Measurements from ENCODE around the gene TMCC1. TPM values are rescaled to one million over a fixed set of nuclear protein-coding genes. Genes with fewer than 3 reads are reported as not detected.

The TMCC1 gene
- total and polyA plus RNA-seq, 4 donors, result 10.2 to 60.0 (median 11.0) TPM

DNA sequence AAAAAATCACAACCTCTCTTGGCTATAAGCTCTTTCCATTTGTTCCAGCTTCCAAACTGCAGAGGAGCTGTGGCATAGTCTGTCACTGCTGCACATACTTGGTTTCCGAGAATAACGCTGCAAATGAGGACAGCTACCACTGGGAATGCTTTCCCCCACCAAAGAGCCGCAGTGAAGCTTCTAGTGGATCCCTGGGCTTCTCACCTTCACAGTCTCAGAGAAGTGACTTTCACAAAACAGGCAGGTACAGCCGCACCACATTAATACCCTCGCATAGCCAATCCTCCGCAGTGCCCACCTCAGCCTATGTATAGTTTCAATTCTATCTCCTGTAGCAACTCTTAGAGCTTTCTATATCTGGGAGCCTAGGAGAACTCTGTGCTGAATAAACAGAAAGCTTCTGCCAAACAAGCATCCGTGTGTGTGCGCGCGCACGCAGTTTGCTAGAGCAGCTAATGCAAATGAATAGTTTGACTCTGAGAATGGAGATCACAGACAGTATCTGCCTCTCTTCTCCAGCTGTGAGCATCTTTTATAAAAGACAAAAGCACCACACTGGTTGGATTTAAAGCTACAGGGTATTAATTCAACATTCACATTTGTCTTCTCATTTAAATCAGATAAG, 205.1 kb downstream of the TMCC1 start (continued):
- TF ChIP-seq, protein P1, sequence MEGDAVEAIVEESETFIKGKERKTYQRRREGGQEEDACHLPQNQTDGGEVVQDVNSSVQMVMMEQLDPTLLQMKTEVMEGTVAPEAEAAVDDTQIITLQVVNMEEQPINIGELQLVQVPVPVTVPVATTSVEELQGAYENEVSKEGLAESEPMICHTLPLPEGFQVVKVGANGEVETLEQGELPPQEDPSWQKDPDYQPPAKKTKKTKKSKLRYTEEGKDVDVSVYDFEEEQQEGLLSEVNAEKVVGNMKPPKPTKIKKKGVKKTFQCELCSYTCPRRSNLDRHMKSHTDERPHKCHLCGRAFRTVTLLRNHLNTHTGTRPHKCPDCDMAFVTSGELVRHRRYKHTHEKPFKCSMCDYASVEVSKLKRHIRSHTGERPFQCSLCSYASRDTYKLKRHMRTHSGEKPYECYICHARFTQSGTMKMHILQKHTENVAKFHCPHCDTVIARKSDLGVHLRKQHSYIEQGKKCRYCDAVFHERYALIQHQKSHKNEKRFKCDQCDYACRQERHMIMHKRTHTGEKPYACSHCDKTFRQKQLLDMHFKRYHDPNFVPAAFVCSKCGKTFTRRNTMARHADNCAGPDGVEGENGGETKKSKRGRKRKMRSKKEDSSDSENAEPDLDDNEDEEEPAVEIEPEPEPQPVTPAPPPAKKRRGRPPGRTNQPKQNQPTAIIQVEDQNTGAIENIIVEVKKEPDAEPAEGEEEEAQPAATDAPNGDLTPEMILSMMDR (IDR thresholded peaks at IDR 0.05; ENCODE audit: low read depth, low read length, missing input control), result no peak

DNA sequence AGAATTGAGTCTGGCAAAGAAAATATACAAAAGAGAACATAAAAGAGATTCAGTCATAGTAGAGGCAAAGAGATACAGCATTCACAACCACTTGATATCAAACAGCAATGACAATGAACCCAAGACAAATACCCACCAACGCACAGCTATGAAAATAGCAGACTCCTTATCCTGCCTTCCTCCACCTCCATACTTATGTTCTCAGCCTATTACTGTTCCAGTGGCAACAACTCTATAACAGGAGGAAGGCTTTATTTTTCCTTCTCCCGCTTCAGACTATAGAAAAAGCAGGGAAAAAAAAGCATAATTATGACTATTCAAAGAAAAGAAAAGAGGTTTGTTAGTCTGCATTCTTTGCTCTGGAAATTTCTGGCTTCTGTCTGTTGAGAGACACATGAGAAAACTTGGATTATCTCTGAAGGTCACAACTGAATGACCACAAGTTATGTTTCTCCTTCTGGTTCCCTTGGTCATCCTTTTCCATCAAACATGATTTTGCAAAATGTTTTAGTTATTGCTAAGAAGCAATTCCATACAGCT, 205.9 kb downstream of the TMCC1 start:
- TF ChIP-seq GABPA (IDR thresholded peaks at IDR 0.05 in 1 of 2, conservative IDR thresholded peaks at IDR 0.05 in 1 of 2) (no peak), RAD21 (IDR thresholded peaks at IDR 0.05) (no peak), TAF1 (conservative IDR thresholded peaks at IDR 0.05) (no peak), JUND (IDR thresholded peaks at IDR 0.05) (no peak), SP1 (IDR thresholded peaks at IDR 0.05) (no peak), HNF4A (conservative IDR thresholded peaks at IDR 0.05) (no peak), RXRA (IDR thresholded peaks at IDR 0.05) (no peak), YY1 (IDR thresholded peaks at IDR 0.05) (no peak)
- TF ChIP-seq, protein P2, sequence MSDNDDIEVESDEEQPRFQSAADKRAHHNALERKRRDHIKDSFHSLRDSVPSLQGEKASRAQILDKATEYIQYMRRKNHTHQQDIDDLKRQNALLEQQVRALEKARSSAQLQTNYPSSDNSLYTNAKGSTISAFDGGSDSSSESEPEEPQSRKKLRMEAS (IDR thresholded peaks at IDR 0.05), result no peak
- TF ChIP-seq, protein P3, sequence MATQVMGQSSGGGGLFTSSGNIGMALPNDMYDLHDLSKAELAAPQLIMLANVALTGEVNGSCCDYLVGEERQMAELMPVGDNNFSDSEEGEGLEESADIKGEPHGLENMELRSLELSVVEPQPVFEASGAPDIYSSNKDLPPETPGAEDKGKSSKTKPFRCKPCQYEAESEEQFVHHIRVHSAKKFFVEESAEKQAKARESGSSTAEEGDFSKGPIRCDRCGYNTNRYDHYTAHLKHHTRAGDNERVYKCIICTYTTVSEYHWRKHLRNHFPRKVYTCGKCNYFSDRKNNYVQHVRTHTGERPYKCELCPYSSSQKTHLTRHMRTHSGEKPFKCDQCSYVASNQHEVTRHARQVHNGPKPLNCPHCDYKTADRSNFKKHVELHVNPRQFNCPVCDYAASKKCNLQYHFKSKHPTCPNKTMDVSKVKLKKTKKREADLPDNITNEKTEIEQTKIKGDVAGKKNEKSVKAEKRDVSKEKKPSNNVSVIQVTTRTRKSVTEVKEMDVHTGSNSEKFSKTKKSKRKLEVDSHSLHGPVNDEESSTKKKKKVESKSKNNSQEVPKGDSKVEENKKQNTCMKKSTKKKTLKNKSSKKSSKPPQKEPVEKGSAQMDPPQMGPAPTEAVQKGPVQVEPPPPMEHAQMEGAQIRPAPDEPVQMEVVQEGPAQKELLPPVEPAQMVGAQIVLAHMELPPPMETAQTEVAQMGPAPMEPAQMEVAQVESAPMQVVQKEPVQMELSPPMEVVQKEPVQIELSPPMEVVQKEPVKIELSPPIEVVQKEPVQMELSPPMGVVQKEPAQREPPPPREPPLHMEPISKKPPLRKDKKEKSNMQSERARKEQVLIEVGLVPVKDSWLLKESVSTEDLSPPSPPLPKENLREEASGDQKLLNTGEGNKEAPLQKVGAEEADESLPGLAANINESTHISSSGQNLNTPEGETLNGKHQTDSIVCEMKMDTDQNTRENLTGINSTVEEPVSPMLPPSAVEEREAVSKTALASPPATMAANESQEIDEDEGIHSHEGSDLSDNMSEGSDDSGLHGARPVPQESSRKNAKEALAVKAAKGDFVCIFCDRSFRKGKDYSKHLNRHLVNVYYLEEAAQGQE (IDR thresholded peaks at IDR 0.05), result no peak
- Histone ChIP-seq H3K4me1 (ENCODE audit: control insufficient read depth in 4 of 4, insufficient read depth in 4 of 4, low read length in 3 of 4) (peaks cover 2 to 17% (median 9%) of the 10 kb centered on the region in 4 donors), H3K4me3 (ENCODE audit: low read depth in 1 of 3, low read length in 3 of 3) (peak overlapping the region; percentile 30 to 60 (median 50)), H3K9ac (ENCODE audit: low read depth in 1 of 2, low read length in 2 of 2) (peak overlapping the region; percentile 51 to 79), H3K27ac (ENCODE audit: low read depth in 1 of 2, low read length in 2 of 2) (peak overlapping the region; percentile 67 to 89), H3K9me3 (ENCODE audit: control insufficient read depth in 4 of 4, low read length in 3 of 4) (no peaks in the 10 kb centered on the region), H3K27me3 (ENCODE audit: control insufficient read depth in 4 of 4, insufficient read depth in 4 of 4, low read length in 3 of 4) (no peaks in the 10 kb centered on the region), H3K36me3 (ENCODE audit: control insufficient read depth in 4 of 4, insufficient read depth in 3 of 4, low read depth in 1 of 4, low read length in 3 of 4) (peaks cover 0 to 2% (median 0%) of the 10 kb centered on the region in 4 donors)
- DNase-seq (ENCODE audit: low spot score), result no peak
- WGBS, result 66% methylated on average over 2 of the region's 2 CpGs

DNA sequence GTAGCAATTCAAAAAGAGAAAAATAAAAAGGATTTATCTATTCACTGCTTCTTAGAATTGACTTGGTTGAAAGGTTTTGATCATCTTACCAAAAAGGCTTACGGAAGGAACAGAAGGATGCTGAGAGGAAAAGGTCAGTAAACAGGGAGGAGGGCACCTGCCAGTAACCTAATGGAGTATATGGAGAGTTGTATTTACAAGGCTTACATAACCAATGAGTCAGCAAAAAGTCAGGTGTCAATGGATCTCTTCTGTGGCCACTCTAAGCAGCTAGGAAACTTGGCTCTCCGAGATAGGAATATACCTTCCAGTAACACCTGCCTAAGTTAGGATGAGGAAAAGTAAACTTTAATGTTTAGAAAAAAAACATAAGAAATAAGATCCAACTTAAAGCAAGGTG, 206.6 kb downstream of the TMCC1 start:
- Histone ChIP-seq H3K4me3 (ENCODE audit: low read depth in 1 of 3, low read length in 3 of 3) (no peak overlapping the region), H3K9me3 (ENCODE audit: control insufficient read depth in 4 of 4, low read length in 3 of 4) (no peaks in the 10 kb centered on the region), H3K27ac (ENCODE audit: low read depth in 1 of 2, low read length in 2 of 2) (peak overlapping the region; percentile 67 to 89)
- TF ChIP-seq JUND (IDR thresholded peaks at IDR 0.05) (peak; percentile 70 to 91), YY1 (IDR thresholded peaks at IDR 0.05) (peak; percentile 92), RAD21 (IDR thresholded peaks at IDR 0.05) (peak; percentile 20 to 26), SP1 (IDR thresholded peaks at IDR 0.05) (no peak), EGR1 (IDR thresholded peaks at IDR 0.05; ENCODE audit: low read depth in 2 of 2) (no peak), HNF4G (IDR thresholded peaks at IDR 0.05) (no peak), NR2F2 (IDR thresholded peaks at IDR 0.05) (no peak), HNF4A (conservative IDR thresholded peaks at IDR 0.05) (peak; percentile 30 to 61)
- TF ChIP-seq, protein P1 (IDR thresholded peaks at IDR 0.05; ENCODE audit: low read depth, low read length, missing input control), result no peak
- TF ChIP-seq, protein P2 (IDR thresholded peaks at IDR 0.05), result peak; percentile 40
- TF ChIP-seq, protein P4, sequence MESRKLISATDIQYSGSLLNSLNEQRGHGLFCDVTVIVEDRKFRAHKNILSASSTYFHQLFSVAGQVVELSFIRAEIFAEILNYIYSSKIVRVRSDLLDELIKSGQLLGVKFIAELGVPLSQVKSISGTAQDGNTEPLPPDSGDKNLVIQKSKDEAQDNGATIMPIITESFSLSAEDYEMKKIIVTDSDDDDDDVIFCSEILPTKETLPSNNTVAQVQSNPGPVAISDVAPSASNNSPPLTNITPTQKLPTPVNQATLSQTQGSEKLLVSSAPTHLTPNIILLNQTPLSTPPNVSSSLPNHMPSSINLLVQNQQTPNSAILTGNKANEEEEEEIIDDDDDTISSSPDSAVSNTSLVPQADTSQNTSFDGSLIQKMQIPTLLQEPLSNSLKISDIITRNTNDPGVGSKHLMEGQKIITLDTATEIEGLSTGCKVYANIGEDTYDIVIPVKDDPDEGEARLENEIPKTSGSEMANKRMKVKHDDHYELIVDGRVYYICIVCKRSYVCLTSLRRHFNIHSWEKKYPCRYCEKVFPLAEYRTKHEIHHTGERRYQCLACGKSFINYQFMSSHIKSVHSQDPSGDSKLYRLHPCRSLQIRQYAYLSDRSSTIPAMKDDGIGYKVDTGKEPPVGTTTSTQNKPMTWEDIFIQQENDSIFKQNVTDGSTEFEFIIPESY (IDR thresholded peaks at IDR 0.05), result peak; percentile 65

More for the DNA sequence above, 206.6 kb downstream of the TMCC1 start:
- peak overlapping the region in 1 of 2 donors; percentile 79 for H3K9ac ChIP-seq (ENCODE audit: low read depth in 1 of 2, low read length in 2 of 2)
- H3K27me3 ChIP-seq (ENCODE audit: control insufficient read depth in 4 of 4, insufficient read depth in 4 of 4, low read length in 3 of 4), result no peaks in the 10 kb centered on the region
- no peak for DNase-seq (ENCODE audit: low spot score)
- peaks cover 0 to 2% (median 0%) of the 10 kb centered on the region in 4 donors for H3K36me3 ChIP-seq (ENCODE audit: control insufficient read depth in 4 of 4, insufficient read depth in 3 of 4, low read depth in 1 of 4, low read length in 3 of 4)
- 38% methylated on average over 2 of the region's 2 CpGs for WGBS
- H3K4me1 ChIP-seq (ENCODE audit: control insufficient read depth in 4 of 4, insufficient read depth in 4 of 4, low read length in 3 of 4), result peaks cover 2 to 17% (median 9%) of the 10 kb centered on the region in 4 donors

All from liver (tissue), 9 donors.